CD1c-positive myeloid dendritic cell (primary cell): ENCODE data around the gene STIM1.

Experiments used
- DNase-seq: peaks from one replicate; pipeline ENCODE4 v3.0.0-alpha.2; 2016; ENCODE audit errors: extremely low spot score

The STIM1 gene

GRCh38 chr11:3916962-3917361 is 61.5 kb downstream of the STIM1 start:
- DNase-seq: no peak

GRCh38 chr11:3920148-3920852 is 64.8 kb downstream of the STIM1 start:
- DNase-seq: peak; percentile 59

- DNase-seq: no peak
Observed at GRCh38 chr11:3922056-3922455, 66.6 kb downstream of the STIM1 start.

GRCh38 chr11:3925513-3925912 is 70.0 kb downstream of the STIM1 start:
- no peak for DNase-seq

- DNase-seq: no peak
Observed at GRCh38 chr11:3926458-3927095, 71.1 kb downstream of the STIM1 start.

GRCh38 chr11:3927129-3927796 is 71.8 kb downstream of the STIM1 start:
- no peak for DNase-seq

- DNase-seq: no peak
Observed at GRCh38 chr11:3929232-3929631, 73.8 kb downstream of the STIM1 start.

- no peak for DNase-seq
Observed at GRCh38 chr11:3929649-3930048, 74.2 kb downstream of the STIM1 start.

- DNase-seq: no peak
Observed at GRCh38 chr11:3932698-3933097, 77.2 kb downstream of the STIM1 start.

- DNase-seq: peak; percentile 20
Observed at GRCh38 chr11:3933165-3933628, 77.7 kb downstream of the STIM1 start.

GRCh38 chr11:3934658-3935057 is 79.2 kb downstream of the STIM1 start:
- no peak for DNase-seq

GRCh38 chr11:3936517-3936916 is 81.1 kb downstream of the STIM1 start:
- DNase-seq: no peak

- peak; percentile 30 for DNase-seq
Observed at GRCh38 chr11:3939211-3939610, 83.7 kb downstream of the STIM1 start.

- DNase-seq: no peak
Observed at GRCh38 chr11:3939651-3940190, 84.3 kb downstream of the STIM1 start.

GRCh38 chr11:3942160-3942955 is 86.9 kb downstream of the STIM1 start:
- DNase-seq: no peak

GRCh38 chr11:3942956-3943497 is 87.6 kb downstream of the STIM1 start:
- DNase-seq: peak; percentile 22

- DNase-seq: no peak
Observed at GRCh38 chr11:3944198-3944597, 88.7 kb downstream of the STIM1 start.

GRCh38 chr11:3946455-3947017 is 91.1 kb downstream of the STIM1 start:
- no peak for DNase-seq

GRCh38 chr11:3947061-3947460 is 91.6 kb downstream of the STIM1 start:
- DNase-seq: peak; percentile 24

- peak; percentile 53 for DNase-seq
Observed at GRCh38 chr11:3949125-3949524, 93.7 kb downstream of the STIM1 start.

- DNase-seq: no peak
Observed at GRCh38 chr11:3950996-3951660, 95.7 kb downstream of the STIM1 start.
